ENCODE measurements around the gene NHERF2.

NHERF2 gene

DNA sequence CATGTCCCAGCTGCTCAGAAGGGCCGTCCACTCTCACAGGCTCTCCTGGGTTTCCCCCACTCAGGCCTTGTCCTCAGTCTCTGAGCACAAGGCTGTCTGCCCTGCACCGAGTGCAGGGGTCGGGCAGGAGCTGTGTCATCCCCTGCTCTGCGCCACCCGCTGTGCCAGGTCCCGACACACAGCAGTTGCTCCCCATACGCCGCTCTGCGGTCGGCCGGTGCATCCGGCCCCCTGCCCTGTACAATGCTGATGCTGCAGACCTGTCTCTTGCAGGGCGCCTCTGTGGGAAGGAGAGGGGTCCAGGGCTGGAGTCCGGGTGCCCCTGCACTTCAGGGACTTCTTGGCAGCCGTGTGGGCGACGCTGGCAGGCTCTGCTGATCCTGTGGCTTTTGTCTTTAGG, 27.2 kb downstream of the NHERF2 start:
- no peak overlapping the region for H3K4me2 ChIP-seq (ENCODE audit: low read depth, low read length)
- no peaks in the 10 kb centered on the region for H4K20me1 ChIP-seq (ENCODE audit: insufficient read depth, low read length)
- H3K79me2 ChIP-seq (ENCODE audit: low read length) = peaks cover 9% of the 10 kb centered on the region
- H3K9ac ChIP-seq (ENCODE audit: low read length) = no peak overlapping the region
- H2AFZ ChIP-seq (ENCODE audit: low read length) = no peak overlapping the region
- H3K9me2 ChIP-seq (replicated peaks; ENCODE audit: insufficient read depth, low read length) = no peaks in the 10 kb centered on the region
- DNase-seq = no peak
- no peak overlapping the region for H3K27ac ChIP-seq (ENCODE audit: low read length)
- no peaks in the 10 kb centered on the region for H3K27me3 ChIP-seq (replicated peaks; ENCODE audit: insufficient read depth, low read length)
- H3K4me1 ChIP-seq (ENCODE audit: low read length) = no peaks in the 10 kb centered on the region; the same call in 1 of the 2 replicates
- no peak overlapping the region for H3K4me3 ChIP-seq (ENCODE audit: low read length)
- TF ChIP-seq EZH2phosphoT487 (IDR thresholded peaks at IDR 0.05; ENCODE audit: low read length) = no peak
- TF ChIP-seq, protein P1, sequence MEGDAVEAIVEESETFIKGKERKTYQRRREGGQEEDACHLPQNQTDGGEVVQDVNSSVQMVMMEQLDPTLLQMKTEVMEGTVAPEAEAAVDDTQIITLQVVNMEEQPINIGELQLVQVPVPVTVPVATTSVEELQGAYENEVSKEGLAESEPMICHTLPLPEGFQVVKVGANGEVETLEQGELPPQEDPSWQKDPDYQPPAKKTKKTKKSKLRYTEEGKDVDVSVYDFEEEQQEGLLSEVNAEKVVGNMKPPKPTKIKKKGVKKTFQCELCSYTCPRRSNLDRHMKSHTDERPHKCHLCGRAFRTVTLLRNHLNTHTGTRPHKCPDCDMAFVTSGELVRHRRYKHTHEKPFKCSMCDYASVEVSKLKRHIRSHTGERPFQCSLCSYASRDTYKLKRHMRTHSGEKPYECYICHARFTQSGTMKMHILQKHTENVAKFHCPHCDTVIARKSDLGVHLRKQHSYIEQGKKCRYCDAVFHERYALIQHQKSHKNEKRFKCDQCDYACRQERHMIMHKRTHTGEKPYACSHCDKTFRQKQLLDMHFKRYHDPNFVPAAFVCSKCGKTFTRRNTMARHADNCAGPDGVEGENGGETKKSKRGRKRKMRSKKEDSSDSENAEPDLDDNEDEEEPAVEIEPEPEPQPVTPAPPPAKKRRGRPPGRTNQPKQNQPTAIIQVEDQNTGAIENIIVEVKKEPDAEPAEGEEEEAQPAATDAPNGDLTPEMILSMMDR (IDR thresholded peaks at IDR 0.05; ENCODE audit: low read length) = no peak
- no peak for TF ChIP-seq EZH2 (optimal IDR thresholded peaks at IDR 0.05; ENCODE audit: low read depth, low read length)
- no peaks in the 10 kb centered on the region for H3F3A ChIP-seq (ENCODE audit: insufficient read depth, low read length)
- no peaks in the 10 kb centered on the region for H3K36me3 ChIP-seq (replicated peaks; ENCODE audit: insufficient read depth, low read length)
- no peaks in the 10 kb centered on the region for H3K9me3 ChIP-seq (replicated peaks; ENCODE audit: insufficient read depth, low read length)

DNA sequence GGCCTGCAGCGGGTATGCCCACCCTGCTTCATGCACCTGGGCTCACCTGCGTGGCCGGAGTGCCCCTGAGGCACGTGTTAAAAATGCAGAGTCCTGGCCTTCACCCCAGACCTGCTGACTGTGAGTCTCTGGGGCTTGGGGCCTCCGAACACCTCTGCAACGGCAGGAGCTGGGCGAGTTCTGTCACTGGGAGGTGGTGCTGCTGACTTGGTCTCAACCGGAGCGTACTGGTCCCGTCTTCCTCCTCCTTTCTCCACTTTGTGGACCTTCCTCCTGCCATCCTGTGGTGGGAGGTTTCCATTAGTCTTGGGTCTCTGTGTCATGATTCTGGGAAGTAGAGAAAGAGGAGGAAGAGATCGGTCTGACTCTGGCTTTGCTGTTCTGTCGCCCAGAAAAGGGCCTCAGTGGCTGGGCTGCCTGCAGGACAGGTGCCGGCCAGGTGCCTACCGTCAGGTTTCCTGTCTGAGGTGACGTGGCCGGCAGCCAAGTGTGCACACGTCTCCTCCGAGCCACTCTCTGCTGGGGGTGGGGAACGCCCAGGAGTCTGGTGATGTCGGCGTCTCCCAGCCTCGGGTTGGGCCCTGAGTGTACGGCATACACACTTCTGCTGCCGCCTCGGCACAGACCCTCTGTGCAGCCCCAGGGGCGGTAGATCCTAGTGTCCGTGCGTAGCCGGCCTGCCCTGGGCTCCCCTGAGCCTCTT, 28.0 kb downstream of the NHERF2 start:
- no peaks in the 10 kb centered on the region for H3K27me3 ChIP-seq (replicated peaks; ENCODE audit: insufficient read depth, low read length)
- H3K9me2 ChIP-seq (replicated peaks; ENCODE audit: insufficient read depth, low read length) = no peaks in the 10 kb centered on the region
- no peak overlapping the region for H3K4me2 ChIP-seq (ENCODE audit: low read depth, low read length)
- H3K4me3 ChIP-seq (ENCODE audit: low read length) = no peak overlapping the region
- TF ChIP-seq EZH2 (optimal IDR thresholded peaks at IDR 0.05; ENCODE audit: low read depth, low read length) = no peak
- TF ChIP-seq EZH2phosphoT487 (IDR thresholded peaks at IDR 0.05; ENCODE audit: low read length) = no peak
- TF ChIP-seq, protein P1 (IDR thresholded peaks at IDR 0.05; ENCODE audit: low read length) = no peak
- H3K27ac ChIP-seq (ENCODE audit: low read length) = no peak overlapping the region
- DNase-seq = no peak
- no peaks in the 10 kb centered on the region for H3K9me3 ChIP-seq (replicated peaks; ENCODE audit: insufficient read depth, low read length)
- peaks cover 1% of the 10 kb centered on the region; the same call in 1 of the 2 replicates for H3K79me2 ChIP-seq (ENCODE audit: low read length)
- H2AFZ ChIP-seq (ENCODE audit: low read length) = no peak overlapping the region
- no peaks in the 10 kb centered on the region for H3K36me3 ChIP-seq (replicated peaks; ENCODE audit: insufficient read depth, low read length)
- no peak overlapping the region for H3K9ac ChIP-seq (ENCODE audit: low read length)
- no peaks in the 10 kb centered on the region for H4K20me1 ChIP-seq (ENCODE audit: insufficient read depth, low read length)
- no peaks in the 10 kb centered on the region for H3K4me1 ChIP-seq (ENCODE audit: low read length)
- no peaks in the 10 kb centered on the region for H3F3A ChIP-seq (ENCODE audit: insufficient read depth, low read length)

DNA sequence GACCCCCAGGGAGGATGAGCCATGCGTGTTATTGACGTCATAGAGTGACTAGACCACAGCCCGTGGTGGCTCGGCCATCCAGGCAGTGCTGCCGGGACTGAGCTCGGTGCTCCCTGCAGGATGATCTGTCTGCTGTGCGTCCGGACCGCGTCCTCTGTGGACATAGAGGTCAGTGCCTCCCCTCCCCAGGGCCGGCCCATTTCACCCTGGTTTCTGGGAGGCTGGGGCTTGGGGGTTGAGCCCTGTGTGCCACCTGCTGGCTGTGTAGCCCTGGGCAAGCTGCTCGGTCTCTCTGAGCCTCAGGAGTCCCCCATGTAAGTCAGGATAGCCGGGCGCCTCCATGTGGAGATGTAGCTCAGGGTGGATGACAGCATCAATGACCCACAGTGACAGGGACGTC, 29.4 kb downstream of the NHERF2 start:
- Histone ChIP-seq H3K27me3 (replicated peaks; ENCODE audit: insufficient read depth, low read length) (no peaks in the 10 kb centered on the region), H3K9ac (ENCODE audit: low read length) (no peak overlapping the region), H4K20me1 (ENCODE audit: insufficient read depth, low read length) (no peaks in the 10 kb centered on the region), H3K9me3 (replicated peaks; ENCODE audit: insufficient read depth, low read length) (no peaks in the 10 kb centered on the region), H3K36me3 (replicated peaks; ENCODE audit: insufficient read depth, low read length) (no peaks in the 10 kb centered on the region), H3F3A (ENCODE audit: insufficient read depth, low read length) (no peaks in the 10 kb centered on the region), H3K9me2 (replicated peaks; ENCODE audit: insufficient read depth, low read length) (no peaks in the 10 kb centered on the region), H2AFZ (ENCODE audit: low read length) (no peak overlapping the region), H3K79me2 (ENCODE audit: low read length) (no peaks in the 10 kb centered on the region), H3K4me2 (ENCODE audit: low read depth, low read length) (no peak overlapping the region), H3K4me1 (ENCODE audit: low read length) (no peaks in the 10 kb centered on the region), H3K4me3 (ENCODE audit: low read length) (no peak overlapping the region), H3K27ac (ENCODE audit: low read length) (no peak overlapping the region)
- no peak for DNase-seq
- no peak for TF ChIP-seq EZH2 (optimal IDR thresholded peaks at IDR 0.05; ENCODE audit: low read depth, low read length)
- TF ChIP-seq, protein P1 (IDR thresholded peaks at IDR 0.05; ENCODE audit: low read length) = no peak; the same call in 1 of the 2 replicates
- no peak for TF ChIP-seq EZH2phosphoT487 (IDR thresholded peaks at IDR 0.05; ENCODE audit: low read length)
